B cell (primary cell): Measurements from ENCODE around the gene KCNS3. TPM values are rescaled to one million over a fixed set of nuclear protein-coding genes. Genes with fewer than 3 reads are reported as not detected.

Source experiments
- ATAC-seq: fragments of 200-7000 bp; cut with Tn5 transposase; one replicate; pipeline ENCODE4 v1.10.0; 2021; ENCODE audit warnings: low read depth, mild to moderate bottlenecking, moderate number of reproducible peaks, moderate library complexity
- CTCF ChIA-PET: fragments of 350-600 bp; sonication (Branson Sonifier 250); formaldehyde crosslinking; loops from one replicate; lab custom pipeline; 2021; ENCODE audit warnings: antibody characterized with exemption, inconsistent platforms; lab: Charles Lee
- POLR2A ChIA-PET: fragments of 350-600 bp; sonication (Branson Sonifier 250); formaldehyde crosslinking; loops from one replicate; lab custom pipeline; 2021; ENCODE audit warnings: antibody characterized with exemption; lab: Charles Lee
- DNase-seq: peaks from one replicate; pipeline ENCODE4 v3.0.0; 2013
- H2AFZ ChIP-seq: 2 replicates; pipeline ENCODE4 v1.6.1; 2012; ENCODE audit warnings: mild to moderate bottlenecking, low read depth, low read length; ENCODE audit not compliant: insufficient read depth, poor library complexity, severe bottlenecking
- H3K27ac ChIP-seq, 2 donors: 1 replicate in 1 of 2; 2 replicates in 1 of 2; pipeline ENCODE4 v1.5.1; 2012 to 2013; ENCODE audit warnings: low read length in 2 of 2, mild to moderate bottlenecking in 2 of 2, moderate library complexity in 1 of 2
- H3K27me3 ChIP-seq, 4 experiments: fragments of 200-600 bp in 1 of 4; sonication (generic) in 1 of 4; replicated peaks in 1 of 4; 1 replicate in 2 of 4; 2 replicates in 2 of 4; pipeline versions ENCODE4 v1.6.1 to v1.7.0; 2013 to 2016; ENCODE audit warnings: low read length in 3 of 4, mild to moderate bottlenecking in 2 of 4, mixed read lengths in 1 of 4, moderate library complexity in 1 of 4; ENCODE audit not compliant: insufficient read depth in 4 of 4, control insufficient read depth in 3 of 4; ENCODE audit errors: control extremely low read depth in 1 of 4
- H3K36me3 ChIP-seq, 2 experiments: replicated peaks in 1 of 2; 1 replicate in 1 of 2; 2 replicates in 1 of 2; pipeline versions ENCODE4 v1.6.1 to v1.7.1; 2013; ENCODE audit warnings: low read length in 1 of 2; ENCODE audit not compliant: insufficient read depth in 2 of 2, control insufficient read depth in 1 of 2; ENCODE audit errors: control extremely low read depth in 1 of 2, extremely low read depth in 1 of 2
- H3K4me1 ChIP-seq, 2 donors: fragments of 200-600 bp in 1 of 2; sonication (generic) in 1 of 2; 1 replicate in 1 of 2; 2 replicates in 1 of 2; pipeline versions ENCODE4 v1.5.1 to v1.6.1; 2013 to 2017; ENCODE audit warnings: low read length in 2 of 2; ENCODE audit not compliant: control insufficient read depth in 2 of 2, insufficient read depth in 2 of 2
- H3K4me2 ChIP-seq: replicated peaks from 2 replicates; pipeline ENCODE3; 2012; ENCODE audit warnings: mild to moderate bottlenecking, low read depth, low read length; ENCODE audit not compliant: poor library complexity, severe bottlenecking
- H3K4me3 ChIP-seq, 5 experiments: fragments of 200-600 bp in 1 of 5; sonication (generic) in 1 of 5; 1 replicate in 3 of 5; 2 replicates in 2 of 5; pipeline versions ENCODE4 v1.5.1 to v1.7.0; 2011 to 2016; ENCODE audit warnings: low read length in 4 of 5, mild to moderate bottlenecking in 4 of 5, low read depth in 2 of 5, control low read depth in 1 of 5, moderate library complexity in 1 of 5; ENCODE audit not compliant: insufficient read depth in 1 of 5; ENCODE audit errors: control extremely low read depth in 1 of 5, extremely low read depth in 1 of 5
- H3K79me2 ChIP-seq: fragments of 200-600 bp; sonication (generic); one replicate; pipeline ENCODE4 v1.6.0; 2016; ENCODE audit warnings: low read length; ENCODE audit not compliant: control insufficient read depth, insufficient read depth
- H3K9ac ChIP-seq: fragments of 200-600 bp; sonication (generic); 2 replicates; pipeline ENCODE4 v1.6.1; 2017; ENCODE audit warnings: mild to moderate bottlenecking, low read length, moderate library complexity
- H3K9me3 ChIP-seq, 3 donors: one replicate each; pipeline versions ENCODE4 v1.6.1 to v1.7.1; 2013; ENCODE audit warnings: low read length in 2 of 3; ENCODE audit not compliant: control insufficient read depth in 2 of 3, insufficient read depth in 1 of 3; ENCODE audit errors: control extremely low read depth in 1 of 3
- H4K20me1 ChIP-seq: 2 replicates; pipeline ENCODE4 v1.6.0; 2012; ENCODE audit warnings: mild to moderate bottlenecking, low read length; ENCODE audit not compliant: insufficient read depth, control insufficient read depth, poor library complexity, severe bottlenecking
- H3K27ac Mint-ChIP-seq: one replicate; pipeline ENCODE4 v1.8.0; 2021; ENCODE audit warnings: mixed read lengths
- H3K27me3 Mint-ChIP-seq: one replicate; pipeline ENCODE4 v1.8.0; 2021; ENCODE audit warnings: mixed read lengths
- H3K4me1 Mint-ChIP-seq: one replicate; pipeline ENCODE4 v1.8.0; 2021; ENCODE audit warnings: mixed read lengths
- H3K4me3 Mint-ChIP-seq: one replicate; pipeline ENCODE4 v1.8.0; 2021; ENCODE audit warnings: mixed read lengths
- H3K9me3 Mint-ChIP-seq: one replicate; pipeline ENCODE4 v1.8.0; 2022; ENCODE audit warnings: mixed read lengths; ENCODE audit not compliant: insufficient read depth
- CTCF ChIP-seq: fragments of 200-600 bp; IDR thresholded peaks from one replicate; pipeline ENCODE4 v1.8.0; 2022; ENCODE audit warnings: antibody characterized with exemption, mild to moderate bottlenecking
- EZH2 ChIP-seq: IDR thresholded peaks from 2 replicates; pipeline ENCODE4 v1.6.1; 2012; ENCODE audit warnings: borderline replicate concordance, low read depth, mild to moderate bottlenecking, moderate library complexity, low read length; ENCODE audit not compliant: insufficient read depth, poor library complexity, severe bottlenecking
- WGBS: methylation state at CpG from one replicate; pipeline ENCODE4 v1.1.5; 2013; ENCODE audit warnings: missing lambda C conversion rate; ENCODE audit not compliant: insufficient coverage; 5-methylcytosine and 5-hydroxymethylcytosine counted together
- intact Hi-C: fragments of 100-400 bp; cut with micrococcal nuclease; formaldehyde crosslinking; loops from one replicate; pipeline ENCODE4 v1.10.0; 2022
- polyA plus RNA-seq: library from polyadenylated mRNA; depleted of rRNA; stranded (reverse); fragments of >200 nt; gene quantifications from 2 replicates; pipeline ENCODE4 v1.2.3, GENCODE V29; 2012
- total RNA-seq, 2 donors: library from RNA; stranded (reverse); fragments of 120-200 nt in 1 of 2; gene quantifications; 1 replicate in 1 of 2; 2 replicates in 1 of 2; pipeline versions ENCODE4 v1.2.3 to v1.2.4, GENCODE V29; 2013 to 2022

The KCNS3 gene
- total and polyA plus RNA-seq, 2 donors (not counting 1 experiment from before 2014, with no cell fraction given) = 0.10 to 0.76 TPM

- intact Hi-C loops = no loop called here
- Mint-ChIP-seq H3K27me3 (peaks cover 41% of the 10 kb centered on the region), H3K9me3 (no peaks in the 10 kb centered on the region), H3K27ac (no peak overlapping the region), H3K4me1 (no peaks in the 10 kb centered on the region), H3K4me3 (no peak overlapping the region)
- Histone ChIP-seq H4K20me1 (no peaks in the 10 kb centered on the region), H3K27ac (no peak overlapping the region), H3K9ac (no peak overlapping the region), H2AFZ (no peak overlapping the region), H3K4me2 (no peak overlapping the region), H3K79me2 (no peaks in the 10 kb centered on the region), H3K36me3 (no peaks in the 10 kb centered on the region), H3K4me1 (no peaks in the 10 kb centered on the region), H3K4me3 (no peak overlapping the region), H3K27me3 (peaks cover 0 to 17% (median 4%) of the 10 kb centered on the region in 4 experiments), H3K9me3 (no peaks in the 10 kb centered on the region)
- TF ChIP-seq CTCF = no peak
- no peak for TF ChIP-seq EZH2
- CTCF ChIA-PET = no interaction called here
- DNase-seq (no peak), ATAC-seq (no peak)
- no CpG with 5 or more reads among the region's 3 CpGs for WGBS
- POLR2A ChIA-PET = no interaction called here
These were observed 80.9 kb downstream of the KCNS3 start for GRCh38 chr2:17959356-17959755.

- CTCF ChIA-PET = no interaction called here
- Histone ChIP-seq H3K4me1 (no peaks in the 10 kb centered on the region), H3K27ac (no peak overlapping the region), H3K4me3 (no peak overlapping the region), H3K36me3 (no peaks in the 10 kb centered on the region), H4K20me1 (no peaks in the 10 kb centered on the region), H3K9ac (no peak overlapping the region), H2AFZ (no peak overlapping the region), H3K27me3 (peaks cover 0 to 17% (median 4%) of the 10 kb centered on the region in 4 experiments), H3K4me2 (no peak overlapping the region), H3K79me2 (no peaks in the 10 kb centered on the region), H3K9me3 (no peaks in the 10 kb centered on the region)
- Mint-ChIP-seq H3K9me3 (no peaks in the 10 kb centered on the region), H3K27ac (no peak overlapping the region), H3K4me3 (no peak overlapping the region), H3K4me1 (no peaks in the 10 kb centered on the region), H3K27me3 (peaks cover 38% of the 10 kb centered on the region)
- POLR2A ChIA-PET = no interaction called here
- no peak for DNase-seq
- intact Hi-C loops = no loop called here
- 80% methylated on average over 5 of the region's 5 CpGs for WGBS
- ATAC-seq = no peak
- no peak for TF ChIP-seq CTCF
- TF ChIP-seq EZH2 = no peak
These were observed 81.4 kb downstream of the KCNS3 start for GRCh38 chr2:17959833-17960232.
